AG10803 (cell line): ENCODE data around the gene ALLC.

Experiments
- DNase-seq: peaks from one replicate; pipeline ENCODE4 v3.0.0; 2010; ENCODE audit warnings: low read depth
- H3K4me3 ChIP-seq: 2 replicates; pipeline ENCODE4 v1.5.1; 2011; ENCODE audit warnings: mild to moderate bottlenecking, low read length, control low read depth
- CTCF ChIP-seq: conservative IDR thresholded peaks from 2 replicates; pipeline ENCODE4 v1.5.1; 2011; ENCODE audit warnings: mild to moderate bottlenecking, low read length, control low read depth, inconsistent platforms

ALLC gene

GRCh38 chr2:3728104-3729054 lies 70.4 kb downstream of the ALLC start:
- DNase-seq, result peak; percentile 36
- peak; percentile 54 for TF ChIP-seq CTCF
- H3K4me3 ChIP-seq, result no peak overlapping the region

DNA sequence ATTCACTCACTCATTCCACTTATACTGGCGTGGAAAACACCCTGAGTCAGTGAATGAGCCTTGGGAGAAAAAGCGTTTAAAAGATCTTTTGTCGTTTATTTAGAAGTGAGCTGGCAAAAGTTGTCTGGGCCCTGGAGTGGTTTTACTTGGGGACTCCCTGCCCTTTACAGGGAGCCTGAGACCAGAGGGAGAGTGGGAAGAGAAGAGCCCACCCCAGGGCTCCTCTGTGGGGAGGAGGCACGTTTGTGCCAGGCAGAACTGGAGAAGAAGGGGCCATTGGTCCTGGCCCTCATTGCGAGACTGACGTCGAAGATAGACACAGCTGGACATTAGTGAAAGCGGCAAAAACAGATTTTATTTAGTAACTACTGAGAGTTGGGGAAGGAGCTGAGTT lies 71.1 kb downstream of the ALLC start:
- no peak overlapping the region for H3K4me3 ChIP-seq
- TF ChIP-seq CTCF, result no peak

DNA sequence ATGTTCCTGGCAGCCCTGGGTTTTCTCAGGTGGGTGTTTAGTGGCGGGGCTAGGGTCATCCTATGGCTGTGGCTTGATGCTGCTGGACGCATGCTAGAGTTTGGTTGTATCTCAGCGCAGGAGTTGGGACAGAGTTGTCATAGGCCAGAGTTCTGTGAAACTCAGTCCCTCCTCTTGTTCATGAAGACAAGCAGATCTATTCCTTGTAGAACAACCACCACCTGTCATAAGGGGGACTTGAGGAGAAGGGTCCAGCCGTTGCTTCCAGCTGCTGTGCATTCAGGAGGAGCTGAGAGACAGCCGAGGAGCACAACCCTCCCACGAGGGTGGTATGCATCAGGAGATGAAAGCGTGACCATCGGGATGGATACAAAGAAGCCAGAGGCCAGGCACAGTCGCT lies 71.8 kb downstream of the ALLC start:
- DNase-seq, result no peak
- TF ChIP-seq CTCF, result no peak
- no peak overlapping the region for H3K4me3 ChIP-seq

More for the DNA sequence above, 71.1 kb downstream of the ALLC start:
- no peak for DNase-seq

GRCh38 chr2:3730646-3731045 lies 72.6 kb downstream of the ALLC start:
- no peak for TF ChIP-seq CTCF

GRCh38 chr2:3731829-3732228 lies 73.8 kb downstream of the ALLC start:
- TF ChIP-seq CTCF, result no peak
- no peak overlapping the region for H3K4me3 ChIP-seq
- DNase-seq, result no peak

More at GRCh38 chr2:3730646-3731045, 72.6 kb downstream of the ALLC start:
- DNase-seq, result peak; percentile 9
- H3K4me3 ChIP-seq, result no peak overlapping the region

DNA sequence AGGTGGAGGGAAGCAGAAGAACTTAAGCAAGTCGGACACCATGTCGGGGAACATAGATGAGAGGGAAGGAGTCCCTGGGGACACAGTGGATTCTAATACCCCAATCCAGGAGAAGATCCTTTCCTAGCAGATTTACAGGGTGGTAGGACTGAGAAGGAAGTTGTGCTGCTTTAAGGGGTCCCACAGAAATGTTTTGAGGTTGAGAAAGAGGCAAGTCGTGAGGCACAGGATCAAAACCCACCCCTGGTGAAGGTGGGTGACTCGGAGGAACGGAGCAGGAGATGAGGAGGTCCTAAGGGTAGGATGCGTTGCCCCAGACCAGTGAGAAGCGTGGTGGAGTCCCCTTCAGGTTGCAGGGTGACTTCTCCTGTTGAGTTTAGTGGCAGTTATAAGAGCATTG lies 78.1 kb downstream of the ALLC start:
- TF ChIP-seq CTCF, result no peak
- no peak overlapping the region for H3K4me3 ChIP-seq
- no peak for DNase-seq

- H3K4me3 ChIP-seq, result no peak overlapping the region
- TF ChIP-seq CTCF, result no peak
- no peak for DNase-seq
Measured at GRCh38 chr2:3737128-3737527, 79.1 kb downstream of the ALLC start.
